Body of pancreas (tissue), 4 donors: Measurements from ENCODE around the gene FAM120B.

ENCODE experiments used
- POLR2A ChIP-seq, 3 donors: fragments of 450-650 bp; IDR thresholded peaks; one replicate each; pipeline ENCODE4 v1.6.1; 2016; ENCODE audit warnings: antibody characterized with exemption in 3 of 3, mild to moderate bottlenecking in 2 of 3
- TF ChIP-seq, protein P1 (sequence below), 7 experiments: fragments of 450-650 bp in 4 of 7; fragments of 200-600 bp in 3 of 7; sonication (generic) in 3 of 7; IDR thresholded peaks; one replicate each; pipeline ENCODE4 v1.5.1; 2016 to 2019; ENCODE audit warnings: antibody characterized with exemption in 7 of 7

DNA sequence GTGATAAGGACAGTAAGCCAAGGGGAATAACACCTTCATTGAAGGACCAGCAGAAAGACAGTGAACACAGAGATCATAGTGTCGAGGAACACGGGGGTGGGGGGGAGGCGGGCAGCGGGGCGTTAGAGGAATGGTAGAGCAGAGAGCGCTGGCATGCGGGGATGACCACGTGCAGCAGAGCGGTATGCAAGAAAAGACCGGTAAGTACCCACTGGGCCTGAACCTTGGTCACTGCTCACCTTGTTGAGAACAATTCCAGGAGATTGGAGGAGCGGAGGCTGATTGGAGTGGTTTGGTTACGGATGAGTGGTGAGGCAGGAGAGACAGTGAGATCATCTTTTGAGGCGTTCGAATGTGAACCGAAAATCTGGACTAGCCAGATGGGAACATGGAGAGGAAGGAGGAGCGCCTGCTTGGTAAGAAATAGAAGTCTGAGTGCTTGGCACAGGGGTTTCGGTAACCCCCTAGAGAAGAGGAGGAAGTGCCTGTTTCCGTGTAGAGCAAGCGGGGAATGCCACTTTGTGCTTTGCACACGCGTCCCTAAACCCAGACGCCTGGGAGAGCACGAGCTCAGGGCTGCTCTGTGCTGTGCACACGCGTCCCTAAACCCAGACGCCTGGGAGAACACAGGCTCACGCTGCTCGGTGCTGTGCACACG is 70.0 kb downstream of the FAM120B start:
- TF ChIP-seq, protein P1, sequence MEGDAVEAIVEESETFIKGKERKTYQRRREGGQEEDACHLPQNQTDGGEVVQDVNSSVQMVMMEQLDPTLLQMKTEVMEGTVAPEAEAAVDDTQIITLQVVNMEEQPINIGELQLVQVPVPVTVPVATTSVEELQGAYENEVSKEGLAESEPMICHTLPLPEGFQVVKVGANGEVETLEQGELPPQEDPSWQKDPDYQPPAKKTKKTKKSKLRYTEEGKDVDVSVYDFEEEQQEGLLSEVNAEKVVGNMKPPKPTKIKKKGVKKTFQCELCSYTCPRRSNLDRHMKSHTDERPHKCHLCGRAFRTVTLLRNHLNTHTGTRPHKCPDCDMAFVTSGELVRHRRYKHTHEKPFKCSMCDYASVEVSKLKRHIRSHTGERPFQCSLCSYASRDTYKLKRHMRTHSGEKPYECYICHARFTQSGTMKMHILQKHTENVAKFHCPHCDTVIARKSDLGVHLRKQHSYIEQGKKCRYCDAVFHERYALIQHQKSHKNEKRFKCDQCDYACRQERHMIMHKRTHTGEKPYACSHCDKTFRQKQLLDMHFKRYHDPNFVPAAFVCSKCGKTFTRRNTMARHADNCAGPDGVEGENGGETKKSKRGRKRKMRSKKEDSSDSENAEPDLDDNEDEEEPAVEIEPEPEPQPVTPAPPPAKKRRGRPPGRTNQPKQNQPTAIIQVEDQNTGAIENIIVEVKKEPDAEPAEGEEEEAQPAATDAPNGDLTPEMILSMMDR (IDR thresholded peaks at IDR 0.05): no peak
- TF ChIP-seq POLR2A (IDR thresholded peaks at IDR 0.05): no peak
